ENCODE data around the gene MYCBP2.

DNA sequence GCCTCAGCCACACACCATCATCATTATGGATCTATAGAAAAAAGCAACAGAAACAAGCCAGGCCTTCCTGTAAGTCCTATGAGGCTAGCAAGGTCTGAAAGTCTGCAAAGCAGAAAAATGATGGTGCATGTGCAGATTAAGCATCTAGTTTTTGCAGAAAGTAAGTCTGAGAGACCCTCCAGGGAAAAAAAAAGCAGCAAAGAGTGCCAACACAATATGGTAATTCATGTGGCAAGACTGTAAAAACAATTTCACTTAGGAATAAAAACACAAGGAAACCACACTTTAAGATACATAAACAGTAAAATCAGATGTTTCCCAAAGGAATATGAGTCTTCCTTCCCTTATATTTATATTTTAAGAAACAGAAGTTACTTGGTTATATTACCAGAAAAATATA is 187.6 kb downstream of the MYCBP2 start:
- no peak for TF ChIP-seq YY1 (IDR thresholded peaks at IDR 0.05; ENCODE audit: insufficient read depth, insufficient read length)
- TF ChIP-seq SUZ12 (IDR thresholded peaks at IDR 0.05; ENCODE audit: extremely low read depth, insufficient read depth, insufficient read length): no peak
